AG20443 (cell line): ENCODE results near the gene OTUD5.
"Not testable (repeated sequence)": the region's sequence is repeated elsewhere in the genome, so short reads cannot be mapped to it uniquely, and the experiment has no call there.

Experiments used
- DNase-seq: peaks from one replicate; pipeline ENCODE4 v3.0.0; 2012; ENCODE audit warnings: low spot score, mixed read lengths

The OTUD5 gene

GRCh38 chrX:48890296-48890925, 67.0 kb downstream of the OTUD5 start:
- no peak for DNase-seq

- DNase-seq = not testable (repeated sequence)
These were observed 70.8 kb downstream of the OTUD5 start for GRCh38 chrX:48886586-48886985.

GRCh38 chrX:48883729-48884128, 73.7 kb downstream of the OTUD5 start:
- no peak for DNase-seq

- DNase-seq = not testable (repeated sequence)
These were observed 80.5 kb downstream of the OTUD5 start for GRCh38 chrX:48876944-48877343.
